H9 (cell line): ENCODE measurements around the gene SNX1. TPM values are rescaled to one million over a fixed set of nuclear protein-coding genes. Genes with fewer than 3 reads are reported as not detected.
"Not testable (repeated sequence)": the region's sequence is repeated elsewhere in the genome, so short reads cannot be mapped to it uniquely, and the experiment has no call there.

Experiments
- DNase-seq: peaks from one replicate; pipeline ENCODE4 v3.0.0-alpha.2; 2017
- H2AFZ ChIP-seq: one replicate; pipeline ENCODE4 v1.6.1; 2013; ENCODE audit warnings: mild to moderate bottlenecking, low read length, control low read depth, moderate library complexity
- H2AK5ac ChIP-seq: 2 replicates; pipeline ENCODE4 v1.6.1; 2013; ENCODE audit warnings: low read length, control low read depth, mixed read lengths; ENCODE audit not compliant: insufficient read length
- H2BK120ac ChIP-seq: one replicate; pipeline ENCODE4 v1.6.1; 2013; ENCODE audit warnings: low read depth, mild to moderate bottlenecking, low read length, control low read depth, inconsistent platforms; ENCODE audit not compliant: poor library complexity, severe bottlenecking
- H2BK12ac ChIP-seq: 2 replicates; pipeline ENCODE4 v1.6.1; 2013; ENCODE audit warnings: low read length, control low read depth, mixed read lengths, low read depth; ENCODE audit not compliant: insufficient read length
- H2BK15ac ChIP-seq: 2 replicates; pipeline ENCODE4 v1.6.1; 2013; ENCODE audit warnings: low read depth, low read length, control low read depth
- H2BK20ac ChIP-seq: one replicate; pipeline ENCODE4 v1.6.1; 2013; ENCODE audit warnings: low read depth, mild to moderate bottlenecking, low read length, control low read depth, inconsistent platforms; ENCODE audit not compliant: poor library complexity, severe bottlenecking
- H2BK5ac ChIP-seq: 2 replicates; pipeline ENCODE4 v1.6.1; 2013; ENCODE audit warnings: low read length, control low read depth, mixed read lengths; ENCODE audit not compliant: insufficient read length
- H3K14ac ChIP-seq: 2 replicates; pipeline ENCODE4 v1.6.1; 2013; ENCODE audit warnings: low read length, control low read depth; ENCODE audit not compliant: insufficient read depth
- H3K18ac ChIP-seq: 2 replicates; pipeline ENCODE4 v1.6.1; 2013; ENCODE audit warnings: low read depth, mild to moderate bottlenecking, mixed read lengths, low read length, control low read depth; ENCODE audit not compliant: insufficient read length
- H3K23ac ChIP-seq: 2 replicates; pipeline ENCODE4 v1.6.1; 2013; ENCODE audit warnings: low read length, control low read depth, mixed read lengths, low read depth; ENCODE audit not compliant: insufficient read length
- H3K23me2 ChIP-seq: 2 replicates; pipeline ENCODE4 v1.6.1; 2013; ENCODE audit warnings: low read depth, mild to moderate bottlenecking, mixed read lengths, low read length, control low read depth; ENCODE audit not compliant: insufficient read length, poor library complexity, severe bottlenecking
- H3K27ac ChIP-seq: 2 replicates; pipeline ENCODE4 v1.5.1; 2013; ENCODE audit warnings: low read length, control low read depth, mixed read lengths, low read depth; ENCODE audit not compliant: insufficient read length
- H3K27me3 ChIP-seq: 2 replicates; pipeline ENCODE4 v1.6.1; 2013; ENCODE audit warnings: low read length, control low read depth, inconsistent platforms; ENCODE audit not compliant: insufficient read depth
- H3K4ac ChIP-seq: 2 replicates; pipeline ENCODE4 v1.6.1; 2013; ENCODE audit warnings: low read depth, mild to moderate bottlenecking, control low read depth, inconsistent platforms, low read length, moderate library complexity
- H3K4me1 ChIP-seq: 2 replicates; pipeline ENCODE4 v1.6.1; 2013; ENCODE audit warnings: low read length, control low read depth, inconsistent platforms; ENCODE audit not compliant: insufficient read depth
- H3K4me2 ChIP-seq: 2 replicates; pipeline ENCODE4 v1.6.1; 2013; ENCODE audit warnings: low read length, control low read depth, mixed read lengths; ENCODE audit not compliant: insufficient read length, insufficient read depth
- H3K56ac ChIP-seq: 2 replicates; pipeline ENCODE4 v1.6.1; 2013; ENCODE audit warnings: low read depth, mild to moderate bottlenecking, mixed read lengths, low read length, control low read depth; ENCODE audit not compliant: insufficient read length
- H3K79me1 ChIP-seq: 2 replicates; pipeline ENCODE4 v1.6.1; 2013; ENCODE audit warnings: low read depth, mild to moderate bottlenecking, moderate library complexity, low read length, control low read depth, inconsistent platforms; ENCODE audit not compliant: insufficient read depth, poor library complexity, severe bottlenecking
- H3K79me2 ChIP-seq: 2 replicates; pipeline ENCODE4 v1.6.1; 2013; ENCODE audit warnings: low read length, control low read depth, inconsistent platforms; ENCODE audit not compliant: insufficient read depth
- H3K9ac ChIP-seq: 2 replicates; pipeline ENCODE4 v1.6.1; 2013; ENCODE audit warnings: low read length, control low read depth, mixed read lengths; ENCODE audit not compliant: insufficient read length; ENCODE audit errors: extremely low read depth
- H3K9me3 ChIP-seq: one replicate; pipeline ENCODE4 v1.6.1; 2013; ENCODE audit warnings: low read depth, low read length, inconsistent platforms; ENCODE audit not compliant: control insufficient read depth
- H3T11ph ChIP-seq: one replicate; pipeline ENCODE4 v1.6.1; 2013; ENCODE audit warnings: mild to moderate bottlenecking, low read length, control low read depth, inconsistent platforms
- H4K20me1 ChIP-seq: one replicate; pipeline ENCODE4 v1.6.1; 2013; ENCODE audit not compliant: control insufficient read depth, insufficient read length, insufficient read depth
- H4K5ac ChIP-seq: 2 replicates; pipeline ENCODE4 v1.6.1; 2013; ENCODE audit warnings: low read depth, mild to moderate bottlenecking, mixed read lengths, low read length, control low read depth; ENCODE audit not compliant: insufficient read length
- H4K8ac ChIP-seq: replicated peaks from 2 replicates; pipeline ENCODE4 v1.6.1; 2013; ENCODE audit warnings: low read length, control low read depth, mixed read lengths, low read depth; ENCODE audit not compliant: insufficient read length
- H4K91ac ChIP-seq: 2 replicates; pipeline ENCODE4 v1.6.1; 2013; ENCODE audit warnings: low read depth, mild to moderate bottlenecking, moderate library complexity, mixed read lengths, low read length, control low read depth; ENCODE audit not compliant: insufficient read length
- H3K27ac Mint-ChIP-seq, 3 experiments: 2 replicates in 2 of 3; 3 replicates in 1 of 3; pipeline ENCODE4 v1.8.0; 2020 to 2021; ENCODE audit warnings: mixed read lengths in 3 of 3, mild to moderate bottlenecking in 1 of 3, moderate library complexity in 1 of 3
- H3K27me3 Mint-ChIP-seq: 2 replicates; pipeline ENCODE4 v1.8.0; 2021; ENCODE audit warnings: low read depth, mild to moderate bottlenecking, moderate library complexity, mixed read lengths
- H3K36me3 Mint-ChIP-seq, 3 experiments: 2 replicates in 2 of 3; 3 replicates in 1 of 3; pipeline ENCODE4 v1.8.0; 2020 to 2021; ENCODE audit warnings: low read depth in 3 of 3, mixed read lengths in 3 of 3; ENCODE audit not compliant: insufficient read depth in 1 of 3
- H3K4me1 Mint-ChIP-seq, 2 experiments: 2 replicates each; pipeline ENCODE4 v1.8.0; 2020; ENCODE audit warnings: mixed read lengths in 2 of 2
- H3K4me3 Mint-ChIP-seq, 2 experiments: 2 replicates in 1 of 2; 3 replicates in 1 of 2; pipeline ENCODE4 v1.8.0; 2020 to 2021; ENCODE audit warnings: mild to moderate bottlenecking in 2 of 2, mixed read lengths in 2 of 2, moderate library complexity in 1 of 2
- H3K9me3 Mint-ChIP-seq, 2 experiments: 2 replicates in 1 of 2; 3 replicates in 1 of 2; pipeline ENCODE4 v1.8.0; 2020; ENCODE audit warnings: mild to moderate bottlenecking in 2 of 2, mixed read lengths in 2 of 2, moderate library complexity in 1 of 2
- CTCF ChIP-seq: fragments of 200-600 bp; sonication (generic); conservative IDR thresholded peaks from 3 replicates; pipeline ENCODE4 v1.8.0; 2021; ENCODE audit warnings: antibody characterized with exemption, mild to moderate bottlenecking
- WGBS: extraction: QIAGEN DNeasy Blood & Tissue Kit; methylation state at CpG from one replicate; pipeline ENCODE4 v1.1.7; 2013; ENCODE audit warnings: missing lambda C conversion rate, low lambda C conversion rate, mixed read lengths; ENCODE audit not compliant: insufficient read length; ENCODE audit errors: extremely low coverage; 5-methylcytosine and 5-hydroxymethylcytosine counted together
- total RNA-seq: library from RNA; stranded (reverse); gene quantifications from 2 replicates; pipeline ENCODE4 v1.2.1, GENCODE V29; 2021

The SNX1 gene
- total RNA-seq, 1 experiment from 2014 or later: 58.8 TPM

- H4K20me1 ChIP-seq: no peaks in the 10 kb centered on the region
- TF ChIP-seq CTCF: no peak
- no peak overlapping the region for H3K56ac ChIP-seq
- H3K27ac ChIP-seq: no peak overlapping the region
- Mint-ChIP-seq H3K36me3 (peaks cover 0 to 1% (median 0%) of the 10 kb centered on the region in 3 experiments; a peak in 2 of 7 replicates), H3K4me3 (no peak overlapping the region), H3K27ac (no peak overlapping the region; a peak in 1 of 7 replicates), H3K4me1 (peaks cover 7 to 9% of the 10 kb centered on the region in 2 experiments), H3K27me3 (no peaks in the 10 kb centered on the region), H3K9me3 (no peaks in the 10 kb centered on the region)
- no peak overlapping the region for H3K18ac ChIP-seq
- H2BK120ac ChIP-seq: no peak overlapping the region
- H3T11ph ChIP-seq: no peak overlapping the region
- no peak overlapping the region for H2BK20ac ChIP-seq
- DNase-seq: no peak
- no peak overlapping the region for H3K14ac ChIP-seq
- H3K79me2 ChIP-seq: no peaks in the 10 kb centered on the region; the same call in 1 of the 2 replicates
- H3K79me1 ChIP-seq: peaks cover 2% of the 10 kb centered on the region
- H4K91ac ChIP-seq: no peak overlapping the region
- no peak overlapping the region for H3K4me2 ChIP-seq
- H3K9ac ChIP-seq: no peak overlapping the region
- H4K5ac ChIP-seq: no peak overlapping the region
- H3K23ac ChIP-seq: no peak overlapping the region
- no peak overlapping the region for H4K8ac ChIP-seq
- H3K4me1 ChIP-seq: no peaks in the 10 kb centered on the region
- no peaks in the 10 kb centered on the region for H3K27me3 ChIP-seq
- no peaks in the 10 kb centered on the region for H3K9me3 ChIP-seq
- H3K23me2 ChIP-seq: no peaks in the 10 kb centered on the region
- WGBS: no CpG with 5 or more reads among the region's 1 CpG
- no peak overlapping the region for H3K4ac ChIP-seq
- H2AK5ac ChIP-seq: no peak overlapping the region
- H2BK15ac ChIP-seq: no peak overlapping the region
- H2BK12ac ChIP-seq: no peak overlapping the region
- H2BK5ac ChIP-seq: no peak overlapping the region
- no peak overlapping the region for H2AFZ ChIP-seq
These were observed 11.6 kb downstream of the SNX1 start for GRCh38 chr15:64107337-64107736.

GRCh38 chr15:64110108-64110701 lies 14.4 kb downstream of the SNX1 start:
- not testable (repeated sequence) for H3K79me2 ChIP-seq

More at GRCh38 chr15:64110108-64110701, 14.4 kb downstream of the SNX1 start:
- H3K9me3 Mint-ChIP-seq, H3K9me3 ChIP-seq, H2BK20ac ChIP-seq, H3K23ac ChIP-seq, H4K91ac ChIP-seq, H3K56ac ChIP-seq, H2BK12ac ChIP-seq, H3K27me3 ChIP-seq, H2BK120ac ChIP-seq, H2AFZ ChIP-seq, H2AK5ac ChIP-seq, H3K9ac ChIP-seq, H3T11ph ChIP-seq, H4K5ac ChIP-seq, H2BK5ac ChIP-seq, H4K20me1 ChIP-seq, H3K27ac Mint-ChIP-seq, H4K8ac ChIP-seq, H3K14ac ChIP-seq, H3K4ac ChIP-seq, H3K4me3 Mint-ChIP-seq, H3K79me1 ChIP-seq, H3K27ac ChIP-seq, H3K23me2 ChIP-seq, DNase-seq, H3K18ac ChIP-seq, H3K4me2 ChIP-seq, H3K27me3 Mint-ChIP-seq, H3K4me1 ChIP-seq, H2BK15ac ChIP-seq: not testable (repeated sequence)
- WGBS: no CpG with 5 or more reads among the region's 4 CpGs
- Mint-ChIP-seq H3K36me3 (peaks cover 5 to 19% (median 19%) of the 10 kb centered on the region in 3 experiments; a peak in 5 of 7 replicates), H3K4me1 (peaks cover 11 to 14% of the 10 kb centered on the region in 2 experiments)
